Chondrocyte (in vitro differentiated cells): Measurements from ENCODE around the gene PTTG1IP. TPM values are rescaled to one million over a fixed set of nuclear protein-coding genes. Genes with fewer than 3 reads are reported as not detected.

ENCODE experiments used
- DNase-seq: peaks from one replicate; pipeline ENCODE4 v3.0.0; 2021; ENCODE audit warnings: mixed read lengths, low spot score
- H3K27ac Mint-ChIP-seq: one replicate; pipeline ENCODE4 v1.8.0; 2021; ENCODE audit warnings: mild to moderate bottlenecking, moderate library complexity, mixed read lengths; ENCODE audit not compliant: unreplicated experiment
- H3K27me3 Mint-ChIP-seq: 2 replicates; pipeline ENCODE4 v1.8.0; 2021; ENCODE audit warnings: low read depth, mixed read lengths
- H3K36me3 Mint-ChIP-seq: 2 replicates; pipeline ENCODE4 v1.8.0; 2021; ENCODE audit warnings: low read depth, mixed read lengths
- H3K4me1 Mint-ChIP-seq: 2 replicates; pipeline ENCODE4 v1.8.0; 2021; ENCODE audit warnings: low read depth, mild to moderate bottlenecking, mixed read lengths
- H3K4me3 Mint-ChIP-seq: one replicate; pipeline ENCODE4 v1.8.0; 2021; ENCODE audit warnings: mild to moderate bottlenecking, moderate library complexity, mixed read lengths; ENCODE audit not compliant: unreplicated experiment
- H3K9me3 Mint-ChIP-seq: 2 replicates; pipeline ENCODE4 v1.8.0; 2021; ENCODE audit warnings: low read depth, mixed read lengths
- total RNA-seq: library from RNA; stranded (reverse); gene quantifications from 3 replicates; pipeline ENCODE4 v1.2.1, GENCODE V29; 2021
- TF ChIP-seq, protein P1 (sequence below): fragments of 200-600 bp; sonication (generic); IDR thresholded peaks from 2 replicates; pipeline ENCODE4 v1.5.0; 2021; ENCODE audit warnings: antibody characterized with exemption, mild to moderate bottlenecking, moderate library complexity

Gene PTTG1IP
- total RNA-seq, 1 donor from 2014 or later, result 329 TPM

DNA sequence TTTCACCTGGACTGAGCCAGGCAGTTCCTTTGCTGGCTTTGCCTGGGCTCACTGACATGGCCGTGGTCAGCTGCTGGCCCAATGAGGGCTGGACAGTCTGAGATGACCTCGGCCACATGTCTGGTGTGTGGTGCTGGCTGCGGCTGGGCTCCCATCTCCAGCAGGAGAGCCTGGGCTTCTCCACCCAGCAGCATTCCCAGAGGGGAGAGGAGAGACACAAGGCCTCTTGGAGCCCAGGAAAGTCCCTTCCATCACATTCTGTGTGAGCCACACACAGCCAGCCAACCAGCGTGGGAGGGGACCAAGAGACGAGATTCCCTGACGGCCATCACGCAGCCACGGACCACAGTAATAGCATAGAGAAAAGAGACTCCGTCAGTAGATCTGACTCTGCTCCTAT lies 34.5 kb downstream of the PTTG1IP start:
- peaks cover 9% of the 10 kb centered on the region for H3K4me1 Mint-ChIP-seq
- no peaks in the 10 kb centered on the region for H3K9me3 Mint-ChIP-seq
- peaks cover 7% of the 10 kb centered on the region for H3K27me3 Mint-ChIP-seq
- no peak overlapping the region for H3K27ac Mint-ChIP-seq
- TF ChIP-seq, protein P1, sequence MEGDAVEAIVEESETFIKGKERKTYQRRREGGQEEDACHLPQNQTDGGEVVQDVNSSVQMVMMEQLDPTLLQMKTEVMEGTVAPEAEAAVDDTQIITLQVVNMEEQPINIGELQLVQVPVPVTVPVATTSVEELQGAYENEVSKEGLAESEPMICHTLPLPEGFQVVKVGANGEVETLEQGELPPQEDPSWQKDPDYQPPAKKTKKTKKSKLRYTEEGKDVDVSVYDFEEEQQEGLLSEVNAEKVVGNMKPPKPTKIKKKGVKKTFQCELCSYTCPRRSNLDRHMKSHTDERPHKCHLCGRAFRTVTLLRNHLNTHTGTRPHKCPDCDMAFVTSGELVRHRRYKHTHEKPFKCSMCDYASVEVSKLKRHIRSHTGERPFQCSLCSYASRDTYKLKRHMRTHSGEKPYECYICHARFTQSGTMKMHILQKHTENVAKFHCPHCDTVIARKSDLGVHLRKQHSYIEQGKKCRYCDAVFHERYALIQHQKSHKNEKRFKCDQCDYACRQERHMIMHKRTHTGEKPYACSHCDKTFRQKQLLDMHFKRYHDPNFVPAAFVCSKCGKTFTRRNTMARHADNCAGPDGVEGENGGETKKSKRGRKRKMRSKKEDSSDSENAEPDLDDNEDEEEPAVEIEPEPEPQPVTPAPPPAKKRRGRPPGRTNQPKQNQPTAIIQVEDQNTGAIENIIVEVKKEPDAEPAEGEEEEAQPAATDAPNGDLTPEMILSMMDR, result no peak
- no peaks in the 10 kb centered on the region for H3K36me3 Mint-ChIP-seq
- no peak overlapping the region for H3K4me3 Mint-ChIP-seq
- no peak for DNase-seq

DNA sequence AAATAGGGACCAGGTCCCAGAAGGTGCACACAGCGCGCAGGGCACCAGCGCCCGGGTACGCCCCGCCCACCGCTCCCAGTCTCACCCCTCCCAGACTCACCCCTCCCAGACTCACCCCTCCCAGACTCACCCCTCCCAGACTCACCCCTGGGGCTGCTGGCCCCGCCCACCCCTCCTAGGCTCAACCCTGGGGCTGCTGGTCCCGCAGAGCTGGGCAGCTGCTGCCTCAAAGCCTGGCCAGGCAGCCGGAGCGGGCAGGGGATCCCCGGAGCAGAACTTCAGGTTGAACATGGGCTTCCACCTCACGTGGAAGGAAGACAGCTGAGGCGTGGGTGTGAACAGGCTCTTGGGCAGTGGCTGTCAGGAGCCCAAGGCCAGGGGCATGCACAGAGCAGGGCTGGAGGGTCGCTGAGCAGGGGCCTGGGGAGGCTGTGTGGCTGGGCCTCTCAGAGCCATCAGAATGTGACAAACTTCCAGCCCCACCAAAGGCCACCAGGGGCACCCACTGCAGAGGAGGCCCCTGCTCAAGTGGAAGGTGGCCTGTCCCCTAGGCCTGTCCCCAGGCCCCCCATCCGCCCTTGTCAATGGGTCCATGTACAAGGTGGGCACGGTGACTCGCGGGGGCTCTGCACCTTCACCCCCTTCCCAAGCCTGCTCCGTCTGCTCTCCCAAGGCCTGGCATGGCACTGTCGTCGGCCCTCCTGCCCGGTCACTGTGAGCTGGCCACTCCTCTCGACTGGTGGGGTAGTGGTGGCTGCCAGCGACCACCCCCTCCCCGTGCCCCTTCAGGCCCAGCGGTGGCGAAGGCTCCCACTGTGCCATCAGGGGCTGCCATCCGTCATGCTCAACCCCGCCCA lies 35.2 kb downstream of the PTTG1IP start:
- TF ChIP-seq, protein P1, result no peak
- Mint-ChIP-seq H3K27ac (no peak overlapping the region), H3K4me1 (peaks cover 9% of the 10 kb centered on the region), H3K9me3 (no peaks in the 10 kb centered on the region), H3K27me3 (peaks cover 11% of the 10 kb centered on the region), H3K4me3 (no peak overlapping the region), H3K36me3 (no peaks in the 10 kb centered on the region)
- DNase-seq, result no peak

DNA sequence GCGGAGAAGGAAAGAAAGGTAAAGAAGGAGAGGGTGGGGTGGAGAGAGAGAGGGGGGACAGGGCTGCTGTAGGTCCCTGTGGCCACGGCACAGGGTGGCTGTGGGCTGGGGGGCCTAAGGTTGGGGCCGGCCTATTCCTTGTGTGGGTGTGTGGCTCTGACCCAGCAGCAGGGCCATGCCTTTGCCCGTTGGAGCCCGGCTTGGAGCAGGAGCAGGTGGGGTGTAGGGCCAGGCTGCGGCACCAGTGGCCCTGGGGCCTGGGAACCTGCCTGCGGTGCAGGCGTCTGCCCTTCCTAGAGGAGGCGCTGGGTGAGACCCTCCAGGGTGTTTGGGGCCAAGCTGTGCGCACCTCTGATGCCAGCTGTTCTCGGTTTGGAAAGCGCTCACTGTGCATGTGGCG lies 36.0 kb downstream of the PTTG1IP start:
- TF ChIP-seq, protein P1, result no peak
- H3K4me3 Mint-ChIP-seq, result no peak overlapping the region
- no peak for DNase-seq
- no peak overlapping the region for H3K27ac Mint-ChIP-seq
- no peaks in the 10 kb centered on the region for H3K9me3 Mint-ChIP-seq
- peaks cover 10% of the 10 kb centered on the region for H3K27me3 Mint-ChIP-seq
- no peaks in the 10 kb centered on the region for H3K36me3 Mint-ChIP-seq
- H3K4me1 Mint-ChIP-seq, result peaks cover 9% of the 10 kb centered on the region

DNA sequence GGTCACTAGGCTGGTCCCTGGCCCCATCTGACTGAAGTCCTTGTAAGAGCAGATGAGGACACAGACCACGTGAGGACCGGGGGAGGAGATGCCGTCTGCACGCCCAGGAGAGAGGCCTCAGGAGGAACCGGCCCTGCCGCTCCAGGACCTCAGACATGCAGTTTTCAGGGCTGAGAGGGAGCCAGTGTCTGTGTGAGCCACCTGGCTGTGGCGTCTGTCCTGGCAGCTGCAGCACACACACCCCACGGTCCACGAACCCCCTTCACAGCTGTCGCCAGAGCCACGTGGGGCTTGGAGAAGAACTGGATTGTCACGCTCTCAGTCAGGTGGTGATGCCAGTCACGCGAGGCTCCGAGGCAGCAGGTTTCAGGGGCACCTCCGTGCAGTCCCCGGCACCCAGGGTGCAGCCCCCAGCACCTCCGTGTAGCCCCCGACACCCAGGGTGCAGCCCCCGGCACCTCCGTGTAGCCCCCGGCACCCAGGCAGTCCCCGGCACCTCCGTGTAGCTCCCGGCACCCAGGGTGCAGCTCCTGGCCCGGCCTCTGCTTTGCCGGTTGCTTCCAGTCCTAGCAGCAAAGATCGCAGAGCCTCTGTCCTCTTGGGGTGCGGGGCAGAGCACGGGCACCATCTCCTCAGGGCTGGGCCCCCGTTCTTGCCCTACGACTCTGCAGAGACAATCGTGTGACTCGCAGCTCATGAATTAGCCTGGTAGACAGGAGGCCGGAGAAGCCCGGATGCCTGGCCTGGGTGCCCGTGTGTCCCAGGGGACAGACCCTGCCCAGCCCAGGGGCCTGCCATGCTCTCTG lies 36.6 kb downstream of the PTTG1IP start:
- no peaks in the 10 kb centered on the region for H3K36me3 Mint-ChIP-seq
- peak; percentile 91 for DNase-seq
- no peak overlapping the region for H3K4me3 Mint-ChIP-seq
- H3K4me1 Mint-ChIP-seq, result peaks cover 9% of the 10 kb centered on the region
- TF ChIP-seq, protein P1, result no peak
- H3K9me3 Mint-ChIP-seq, result no peaks in the 10 kb centered on the region
- H3K27me3 Mint-ChIP-seq, result peaks cover 5% of the 10 kb centered on the region
- no peak overlapping the region for H3K27ac Mint-ChIP-seq

DNA sequence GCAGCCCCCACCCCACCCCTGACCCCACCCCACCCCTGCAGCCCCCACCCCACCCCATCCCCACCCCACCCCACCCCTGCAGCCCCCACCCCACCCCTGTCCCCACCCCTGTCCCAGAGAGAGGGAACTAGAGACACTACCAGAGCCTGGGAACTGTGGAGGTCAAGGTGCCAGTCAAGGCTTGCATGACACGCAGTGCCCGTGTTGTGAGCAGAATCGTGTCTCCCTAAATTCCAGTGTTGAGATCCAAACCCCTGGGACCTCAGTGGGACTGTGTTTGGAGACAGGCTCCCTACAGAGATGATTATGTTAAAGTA lies 37.2 kb downstream of the PTTG1IP start:
- Mint-ChIP-seq H3K27me3 (peaks cover 4% of the 10 kb centered on the region), H3K4me1 (peaks cover 9% of the 10 kb centered on the region), H3K9me3 (no peaks in the 10 kb centered on the region), H3K27ac (no peak overlapping the region), H3K36me3 (no peaks in the 10 kb centered on the region), H3K4me3 (no peak overlapping the region)
- DNase-seq, result no peak
- TF ChIP-seq, protein P1, result no peak
